Mammary epithelial cell (primary cell): ENCODE measurements around the gene SSMEM1.
"Not testable (repeated sequence)": the region's sequence is repeated elsewhere in the genome, so short reads cannot be mapped to it uniquely, and the experiment has no call there.

Experiments used
- CTCF ChIP-seq, 2 donors: IDR thresholded peaks in 1 of 2; conservative IDR thresholded peaks in 1 of 2; 2 replicates each; pipeline ENCODE4 v1.5.1; 2011 to 2012; ENCODE audit warnings: inconsistent platforms in 2 of 2, low read length in 2 of 2, mild to moderate bottlenecking in 2 of 2, control low read depth in 1 of 2, low read depth in 1 of 2; ENCODE audit not compliant: insufficient read depth in 1 of 2; ENCODE audit errors: extremely low read depth in 1 of 2
- EZH2 ChIP-seq: IDR thresholded peaks from 2 replicates; pipeline ENCODE4 v1.6.1; 2012; ENCODE audit warnings: low read length, inconsistent platforms, borderline replicate concordance

GRCh38 chr7:130184349-130184748 lies 23.3 kb upstream of the SSMEM1 start:
- TF ChIP-seq CTCF (conservative IDR thresholded peaks at IDR 0.05 in 1 of 2, IDR thresholded peaks at IDR 0.05 in 1 of 2; ENCODE audit: extremely low read depth in 1 of 2, insufficient read depth in 1 of 2, low read depth in 1 of 2, low read length in 2 of 2); EZH2: not testable (repeated sequence)
